ENCODE measurements around the gene ZNF598.
"Not testable (repeated sequence)": the region's sequence is repeated elsewhere in the genome, so short reads cannot be mapped to it uniquely, and the experiment has no call there.

The ZNF598 gene

GRCh38 chr16:1957434-1958142, 52.0 kb downstream of the ZNF598 start:
- not testable (repeated sequence) for DNase-seq

GRCh38 chr16:1953734-1954133, 55.9 kb downstream of the ZNF598 start:
- DNase-seq, result peak; percentile 12

- no peak for DNase-seq
Measured at GRCh38 chr16:1950559-1950958, 59.1 kb downstream of the ZNF598 start.

- no peak for DNase-seq
Measured at GRCh38 chr16:1950047-1950446, 59.6 kb downstream of the ZNF598 start.

GRCh38 chr16:1949507-1949906, 60.1 kb downstream of the ZNF598 start:
- no peak for DNase-seq

Measured in activated naive CD4-positive, alpha-beta T cell treated with anti-CD3 and anti-CD28 coated beads, Interleukin-2, amount 50 U/mL, for 16 hours (primary cell).